Skin of body (tissue), 2 donors: Measurements from ENCODE around the gene KNDC1. TPM values are rescaled to one million over a fixed set of nuclear protein-coding genes. Genes with fewer than 3 reads are reported as not detected.
A peak's percentile ranks its signal among the peaks of the same experiment; 100 is the strongest.
"Not testable (repeated sequence)": the region's sequence is repeated elsewhere in the genome, so short reads cannot be mapped to it uniquely, and the experiment has no call there.

Experiments used
- DNase-seq: peaks from one replicate; lab custom pipeline; 2025; lab: John Stamatoyannopoulos, UW
- total RNA-seq: library from RNA; depleted of rRNA; stranded (reverse); fragments of >200 nt; gene quantifications from one replicate; pipeline ENCODE4 v1.2.3, GENCODE V29; 2014

KNDC1 gene
- total RNA-seq, 1 donor from 2014 or later, result 1.1 TPM

DNA sequence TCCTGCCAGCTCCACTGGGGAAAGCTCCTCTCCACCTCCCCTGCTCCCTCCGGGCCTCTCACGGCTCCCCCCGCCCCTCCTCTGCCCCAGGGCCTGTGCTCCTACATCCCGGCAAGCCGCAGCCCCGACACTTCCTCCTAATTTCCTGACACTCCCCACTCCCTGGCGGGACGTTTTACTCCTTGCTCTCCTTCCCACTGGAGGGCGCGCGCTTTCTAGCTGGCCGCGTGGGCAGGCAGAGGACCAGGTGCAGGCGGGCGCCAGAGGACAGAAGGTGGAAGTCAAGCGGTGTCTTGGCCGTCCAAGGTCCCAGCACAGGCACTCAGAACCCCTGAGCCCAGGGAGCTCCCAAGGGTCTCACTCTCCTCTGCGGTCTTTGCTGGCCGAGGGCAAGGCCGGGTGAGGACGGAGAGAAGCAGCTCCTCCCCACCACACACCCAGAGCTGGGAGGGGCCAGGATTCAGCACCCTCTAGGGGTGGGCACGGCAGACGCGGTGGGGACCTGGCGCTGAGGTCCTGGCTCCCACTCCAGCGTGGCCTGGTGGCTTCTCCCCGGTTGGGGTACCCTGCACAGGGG is 97.6 kb downstream of the KNDC1 start:
- DNase-seq, result no peak

DNA sequence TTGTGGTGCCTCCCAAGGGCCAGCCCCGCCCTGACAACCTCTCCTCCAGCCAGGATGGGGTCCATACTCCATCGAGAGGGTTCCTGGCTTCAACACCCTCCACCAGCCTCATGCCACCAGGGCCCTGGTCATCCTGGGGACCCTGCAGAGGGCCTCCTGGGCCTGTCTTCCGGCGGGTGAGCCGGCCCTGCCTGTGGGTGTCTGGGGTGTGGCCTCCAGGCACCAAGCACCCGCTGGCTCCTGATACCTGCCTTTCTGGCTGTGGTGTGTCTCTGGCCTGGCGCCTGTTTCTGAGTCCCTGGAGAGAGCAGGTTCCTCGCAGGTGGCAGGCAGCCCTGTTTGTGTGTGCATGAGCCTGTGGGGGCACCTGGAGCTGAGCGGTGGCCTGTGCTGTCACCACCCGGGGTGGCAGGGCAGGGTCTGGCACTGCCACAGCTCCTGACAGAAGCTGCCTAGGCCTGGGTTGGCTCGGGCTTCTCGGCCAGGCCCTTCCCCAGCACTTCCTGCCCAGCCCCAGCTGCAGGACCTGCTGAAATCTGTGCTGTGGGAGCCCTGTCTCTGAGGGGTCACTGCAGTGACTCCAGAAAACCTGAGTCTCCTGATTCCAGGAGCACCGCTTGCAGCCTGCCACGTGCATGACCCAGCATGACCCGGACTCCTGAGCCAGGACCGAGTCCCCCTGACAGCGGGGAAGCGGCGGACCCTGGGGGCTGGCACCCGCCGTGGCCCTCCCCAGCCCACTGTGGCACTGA is 98.2 kb downstream of the KNDC1 start:
- no peak for DNase-seq

DNA sequence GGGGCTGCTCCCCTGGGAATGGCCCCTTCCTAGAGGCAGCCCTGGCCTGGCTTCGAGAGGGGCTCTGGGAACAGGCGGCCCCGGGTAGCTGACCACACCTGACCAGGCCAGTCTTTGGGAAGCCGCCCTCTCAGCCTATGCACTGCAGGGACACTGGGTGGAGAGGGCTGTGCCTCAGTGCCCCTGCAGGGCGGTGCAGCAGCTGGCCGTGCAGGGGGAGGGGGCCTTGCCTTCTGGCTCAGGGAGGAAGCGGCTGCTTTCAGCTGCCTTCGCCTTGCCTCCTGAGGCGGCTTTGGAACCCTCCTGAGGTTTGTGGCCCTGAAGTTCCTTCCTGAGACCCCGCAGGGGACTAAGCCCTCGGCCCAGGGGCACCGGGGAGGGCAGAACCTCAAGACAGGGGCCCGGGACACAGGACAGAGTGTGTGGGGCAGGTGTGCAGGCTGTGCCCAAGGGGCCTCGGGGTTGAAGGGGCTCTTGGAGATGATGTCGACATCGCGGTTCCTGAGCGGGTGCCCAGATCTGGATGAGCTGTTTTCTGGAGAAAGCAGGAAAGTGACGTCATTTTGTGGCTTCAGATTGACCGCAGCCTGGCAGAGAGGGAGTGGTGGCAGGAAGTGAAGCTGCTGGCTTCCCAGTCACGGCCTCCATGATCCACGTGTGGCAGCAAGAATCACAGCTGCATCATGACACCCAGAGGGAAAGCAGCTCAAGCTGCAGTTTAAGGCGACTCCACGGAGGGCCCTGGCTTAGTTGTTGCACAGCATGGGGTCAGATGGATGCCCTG is 99.0 kb downstream of the KNDC1 start:
- peak; percentile 71 for DNase-seq

DNA sequence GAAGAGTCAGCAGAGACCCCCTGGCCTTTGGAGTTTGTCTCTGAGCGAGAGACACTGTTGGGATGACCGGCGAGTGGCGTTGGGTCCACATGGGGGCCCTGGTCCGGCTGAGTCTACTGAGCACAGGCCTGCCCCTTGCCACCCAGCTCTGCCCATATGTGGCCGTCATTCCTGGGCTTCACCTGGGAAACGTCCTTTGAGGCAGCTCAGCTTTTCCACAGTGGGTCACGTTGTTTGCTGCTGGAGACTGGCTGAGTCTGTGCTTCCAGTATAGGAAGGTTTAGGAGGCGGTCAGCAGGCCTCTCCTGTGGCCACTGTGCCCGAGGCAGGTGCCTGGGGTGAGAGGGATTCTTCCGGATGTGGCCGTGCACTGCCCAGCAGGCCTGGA is 99.6 kb downstream of the KNDC1 start:
- DNase-seq, result no peak

DNA sequence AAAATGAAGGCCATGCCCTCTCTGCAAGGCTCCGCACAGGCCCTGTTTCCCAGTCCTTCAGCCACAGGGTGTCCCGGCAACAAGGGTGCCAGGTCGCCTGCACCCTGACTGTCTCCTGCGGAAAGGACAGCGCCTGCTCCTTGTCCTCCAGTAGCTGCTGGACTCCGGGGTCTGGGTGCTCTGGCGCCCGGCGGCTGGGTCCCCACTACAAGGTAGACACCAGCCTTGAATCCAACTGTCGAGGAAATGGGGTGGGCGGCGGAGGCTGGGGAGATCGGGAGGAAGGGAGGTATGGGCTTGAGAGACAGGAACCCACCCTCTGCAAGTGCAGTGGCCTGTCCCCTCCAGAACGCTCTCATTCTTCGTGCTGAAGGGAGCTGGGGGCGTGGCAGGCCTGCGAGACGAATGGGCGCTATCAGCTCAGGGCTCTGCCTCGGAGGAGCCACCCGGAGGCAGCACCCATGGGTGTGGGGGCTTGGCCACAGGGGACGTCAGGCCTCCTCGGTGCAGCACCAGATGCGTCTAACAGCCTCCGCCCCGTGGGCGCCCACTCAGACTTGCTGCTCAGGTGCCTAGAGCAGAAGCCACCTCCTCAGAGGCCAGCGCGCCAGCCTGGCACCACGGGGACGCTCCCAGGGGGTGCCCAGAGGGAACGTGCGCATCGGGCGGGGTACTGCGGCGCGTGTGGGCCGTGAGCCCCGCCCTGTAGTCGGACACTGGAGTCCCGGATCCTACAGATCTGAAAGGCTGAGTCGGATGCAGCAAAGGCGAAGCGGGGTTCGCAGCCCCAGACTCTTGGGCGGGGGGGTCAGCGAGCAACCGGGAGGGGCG is 101.1 kb downstream of the KNDC1 start:
- DNase-seq, result no peak

DNA sequence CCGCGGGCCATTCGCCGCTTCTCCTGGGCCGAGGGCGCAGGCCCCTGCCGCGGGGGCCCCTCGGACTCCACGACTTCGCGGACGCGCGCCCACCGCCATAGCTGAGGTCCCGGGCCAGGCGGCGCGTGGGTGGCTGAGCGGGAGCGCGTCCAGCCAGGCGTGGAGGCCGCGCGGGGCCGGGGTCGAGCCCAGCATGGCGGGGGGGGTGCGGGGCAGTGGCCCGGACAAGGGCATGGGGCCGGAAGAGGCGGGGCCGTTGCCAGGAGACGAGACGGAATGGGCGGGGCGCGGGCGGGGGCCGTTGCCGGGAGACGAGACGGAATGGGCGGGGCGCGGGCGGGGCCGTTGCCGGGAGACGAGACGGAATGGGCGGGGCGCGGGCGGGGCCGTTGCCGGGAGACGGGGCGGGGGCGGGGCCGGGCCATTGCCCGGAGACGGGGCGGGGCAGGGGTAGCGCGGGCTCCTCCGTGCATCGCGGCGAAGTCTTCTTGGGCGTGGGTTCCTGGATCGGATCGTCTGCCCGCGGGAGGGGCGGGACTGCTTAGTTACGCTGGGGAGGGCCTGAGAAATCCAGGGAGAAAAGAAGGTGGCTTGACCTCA is 101.8 kb downstream of the KNDC1 start:
- DNase-seq, result no peak

DNA sequence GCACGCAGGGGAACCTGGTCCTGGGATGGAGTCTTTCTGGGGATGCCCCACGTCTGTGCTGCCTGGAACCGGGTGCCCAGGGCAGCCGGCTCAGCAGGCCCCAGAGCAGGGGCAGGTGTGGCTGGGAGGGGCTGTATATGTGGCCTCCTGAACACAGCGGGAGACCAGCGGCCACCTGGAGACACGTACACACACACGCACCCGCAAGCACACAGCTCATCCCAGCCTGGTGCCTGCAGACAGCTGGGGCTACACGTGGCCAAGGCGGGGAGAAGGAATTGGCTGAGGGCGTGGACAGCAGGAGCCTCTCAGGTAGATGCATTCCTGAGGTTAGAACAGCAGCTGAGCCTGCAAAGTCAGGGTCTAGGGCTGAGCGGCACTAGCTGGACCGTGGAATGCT is 102.7 kb downstream of the KNDC1 start:
- no peak for DNase-seq

DNA sequence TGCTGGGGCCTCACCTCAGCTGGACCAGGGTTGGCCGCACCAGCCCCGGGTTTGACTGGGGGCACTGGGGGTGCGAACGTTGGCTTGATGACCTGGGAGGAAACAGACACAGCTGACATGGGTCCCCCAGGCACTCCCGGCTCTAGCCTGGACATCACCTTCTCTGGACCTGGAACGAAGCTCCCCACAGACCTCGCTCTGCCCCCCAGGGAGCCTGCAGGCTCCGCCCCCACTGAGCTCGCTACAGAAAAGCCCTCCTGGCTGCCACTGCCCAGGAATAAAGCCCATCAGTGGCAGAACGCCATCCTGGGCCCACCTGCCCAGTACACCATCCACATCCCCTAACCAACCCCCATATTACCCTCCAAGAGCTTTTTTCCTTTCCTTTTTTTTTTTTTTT is 103.7 kb downstream of the KNDC1 start:
- DNase-seq, result no peak

DNA sequence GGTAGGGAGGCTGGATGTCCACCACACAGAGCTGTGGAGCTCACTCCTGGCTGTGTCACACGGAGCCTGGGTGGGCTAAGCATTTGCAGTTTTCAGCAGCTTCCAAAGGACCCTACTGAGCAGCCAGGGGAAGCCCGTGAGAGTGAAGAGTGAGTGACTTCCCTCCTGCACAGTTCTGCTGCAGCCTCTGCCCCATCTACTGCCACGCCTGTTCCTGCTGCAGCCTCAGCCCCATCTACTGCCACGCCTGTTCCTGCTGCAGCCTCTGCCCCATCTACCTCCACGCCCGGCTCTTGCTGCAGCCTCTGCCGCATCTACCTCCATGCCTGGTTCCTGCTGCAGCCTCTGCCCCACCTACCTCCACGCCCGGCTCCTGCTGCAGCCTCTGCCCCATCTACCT is 104.4 kb downstream of the KNDC1 start:
- DNase-seq, result no peak

DNA sequence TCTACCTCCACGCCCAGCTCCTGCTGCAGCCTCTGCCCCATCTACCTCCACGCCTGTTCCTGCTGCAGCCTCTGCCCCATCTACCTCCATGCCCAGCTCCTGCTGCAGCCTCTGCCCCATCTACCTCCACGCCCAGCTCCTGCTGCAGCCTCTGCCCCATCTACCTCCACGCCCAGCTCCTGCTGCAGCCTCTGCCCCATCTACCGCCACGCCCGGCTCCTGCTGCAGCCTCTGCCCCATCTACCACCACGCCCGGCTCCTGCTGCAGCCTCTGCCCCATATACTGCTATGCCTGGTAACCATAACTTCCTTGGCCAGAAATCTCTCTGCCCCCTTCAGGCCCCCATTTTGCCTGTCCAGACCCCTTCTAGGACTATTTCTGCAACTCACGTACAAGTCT is 105.0 kb downstream of the KNDC1 start:
- not testable (repeated sequence) for DNase-seq

DNA sequence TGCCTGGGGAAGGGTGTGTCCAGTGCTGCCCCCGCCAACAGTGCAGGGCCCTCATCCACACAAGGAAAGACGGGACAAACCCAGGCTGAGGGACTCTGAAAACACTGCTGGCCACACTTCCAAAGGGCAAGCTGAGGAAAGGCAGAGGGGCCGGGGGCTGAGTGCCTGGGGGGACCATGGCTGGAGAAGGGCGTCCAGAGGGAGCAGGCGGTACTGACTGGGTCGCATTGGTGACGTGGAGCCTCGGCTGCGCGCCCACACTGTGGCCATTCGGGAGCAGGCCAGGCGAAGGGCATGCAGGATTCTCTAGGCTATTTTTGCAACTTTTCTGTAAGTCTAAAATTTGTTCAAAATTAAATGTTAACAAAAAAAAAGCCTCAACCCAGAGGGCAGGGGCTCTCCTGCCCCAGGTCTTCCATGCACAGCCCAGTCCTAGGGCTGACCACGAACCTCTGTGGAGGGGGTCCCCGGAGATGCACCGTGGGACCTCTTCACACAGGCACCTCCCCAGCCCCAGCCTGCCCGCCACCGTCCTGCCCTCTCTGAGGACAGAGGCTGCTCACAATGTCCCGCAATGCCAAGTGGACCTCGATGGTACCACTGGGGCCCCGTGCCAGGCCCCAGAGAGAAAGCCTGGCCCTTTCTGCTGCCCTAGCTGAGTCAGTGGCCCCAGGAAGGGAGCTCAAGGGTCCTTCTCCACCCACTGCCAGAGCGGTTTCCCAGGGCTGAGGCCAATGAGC is 106.2 kb downstream of the KNDC1 start:
- no peak for DNase-seq

DNA sequence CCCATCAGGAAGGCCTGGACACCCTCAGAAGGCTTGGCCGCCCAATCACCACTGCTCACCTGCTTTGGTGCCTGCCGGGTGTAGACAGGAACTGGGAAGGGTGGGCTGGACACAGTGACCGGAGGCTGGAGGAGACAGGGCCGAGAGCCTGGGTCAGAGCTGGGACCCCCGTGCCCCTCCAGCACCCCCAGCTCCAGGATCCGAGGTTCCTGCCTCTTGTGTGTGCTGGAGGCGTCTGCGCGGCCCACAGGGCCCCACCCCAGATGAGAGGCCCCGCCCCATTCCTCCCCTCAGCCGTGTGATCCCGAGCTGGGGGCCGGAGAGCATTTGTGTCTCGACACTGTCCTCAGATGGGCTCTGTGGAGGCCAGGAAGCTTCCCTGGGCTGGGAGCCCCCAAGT is 107.3 kb downstream of the KNDC1 start:
- no peak for DNase-seq

DNA sequence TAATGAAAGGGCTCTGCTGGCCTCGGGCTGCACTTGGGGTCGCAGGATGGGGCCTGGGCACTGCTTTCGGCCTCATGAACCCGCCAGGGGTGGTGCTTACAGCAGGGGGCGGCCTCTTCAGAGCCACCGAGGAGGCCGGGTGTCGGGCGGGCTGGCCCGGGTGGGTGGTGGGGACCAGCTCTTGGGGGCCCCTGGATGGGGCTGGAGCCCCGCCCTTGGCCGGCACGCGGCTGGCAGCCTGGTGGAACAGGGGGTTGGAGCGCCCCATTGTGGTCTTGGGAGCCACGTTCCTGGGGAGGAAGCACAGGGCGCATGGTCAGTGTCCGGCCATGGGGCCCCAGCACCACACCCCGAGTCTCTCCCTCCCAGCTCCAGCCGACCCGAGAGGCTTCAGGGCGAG is 107.8 kb downstream of the KNDC1 start:
- DNase-seq, result no peak

DNA sequence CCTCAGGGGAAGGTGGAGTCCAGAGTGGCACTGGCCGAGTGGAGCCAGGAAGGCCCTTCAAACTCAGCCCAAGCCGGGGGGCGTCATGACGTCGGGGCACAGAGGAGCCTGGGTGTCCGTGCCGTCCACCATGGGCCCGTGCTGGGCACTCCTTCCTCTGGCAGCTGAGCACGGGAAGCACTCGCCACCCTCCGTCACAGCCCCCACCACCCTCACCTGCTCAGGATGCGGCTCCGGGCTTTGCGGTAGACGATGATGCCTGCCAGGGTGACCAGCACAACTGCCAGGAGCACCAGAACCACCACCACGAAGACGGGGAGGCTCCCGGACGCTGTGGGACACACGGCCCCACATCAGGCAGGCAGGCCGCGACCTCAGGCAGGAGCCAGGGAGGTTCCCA is 108.5 kb downstream of the KNDC1 start:
- DNase-seq, result no peak

DNA sequence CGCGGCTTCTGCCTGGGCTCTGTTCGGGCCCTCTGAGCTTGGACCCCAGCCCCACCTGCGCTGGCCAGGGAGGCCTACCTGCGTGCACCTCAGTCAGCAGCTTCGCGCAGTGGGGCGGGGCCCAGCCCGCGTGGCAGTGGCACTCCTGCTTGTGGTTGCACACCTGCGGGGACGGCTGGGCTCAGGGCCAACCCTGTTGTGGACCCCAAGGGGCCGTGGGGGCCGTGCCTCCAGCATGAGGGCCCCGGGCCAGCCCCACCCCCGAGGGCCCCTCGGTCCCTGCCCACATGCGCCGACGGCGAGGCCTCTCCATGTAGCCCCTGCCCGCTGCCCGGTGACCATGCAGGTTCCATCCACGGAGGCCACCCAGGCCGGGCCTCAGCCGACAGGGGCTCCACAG is 109.3 kb downstream of the KNDC1 start:
- DNase-seq, result no peak

DNA sequence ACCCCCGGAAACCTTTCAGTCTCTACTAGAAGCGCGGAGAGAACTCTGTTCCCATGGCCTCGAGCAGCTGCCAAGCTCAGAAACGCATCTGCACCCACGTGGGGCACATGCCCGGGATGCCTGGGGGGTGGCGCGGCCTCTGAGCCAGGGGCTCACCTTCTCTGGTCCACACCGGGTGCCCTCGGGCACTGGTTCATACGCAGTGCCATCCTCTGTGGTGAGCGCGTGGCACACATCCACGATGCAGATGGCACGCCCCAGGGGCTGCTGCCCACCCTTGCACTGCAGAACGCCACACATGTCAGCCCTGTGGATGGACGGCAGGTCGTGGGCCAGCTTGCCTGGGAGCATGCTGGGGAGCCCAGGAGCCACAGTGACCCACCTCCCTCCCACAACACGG is 110.2 kb downstream of the KNDC1 start:
- no peak for DNase-seq

DNA sequence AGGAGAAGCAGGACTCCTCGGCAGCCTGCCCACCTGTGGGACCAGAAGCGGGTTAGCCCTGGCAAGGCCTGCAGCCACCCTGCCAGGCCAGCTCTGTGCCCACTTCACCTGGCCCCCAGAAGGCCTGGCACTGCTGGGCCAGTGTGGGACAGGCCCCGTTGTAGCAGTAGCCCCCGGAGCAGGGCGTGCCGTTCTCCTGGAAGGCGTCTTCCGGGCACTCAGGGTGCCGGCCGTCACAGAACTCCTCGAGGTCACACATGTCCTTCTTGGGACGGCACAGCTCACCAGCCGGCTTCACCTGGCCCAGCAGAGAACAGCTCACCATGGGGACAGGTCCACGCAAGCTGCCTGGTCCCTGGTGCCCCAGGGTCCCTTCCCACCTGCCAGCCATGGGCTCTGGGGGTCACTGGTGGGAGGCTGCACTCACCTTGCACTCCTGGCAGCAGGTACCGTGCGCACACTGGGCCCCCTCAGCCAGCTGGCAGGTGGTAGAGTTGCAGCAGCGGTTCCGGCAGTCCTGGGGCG is 110.8 kb downstream of the KNDC1 start:
- no peak for DNase-seq

DNA sequence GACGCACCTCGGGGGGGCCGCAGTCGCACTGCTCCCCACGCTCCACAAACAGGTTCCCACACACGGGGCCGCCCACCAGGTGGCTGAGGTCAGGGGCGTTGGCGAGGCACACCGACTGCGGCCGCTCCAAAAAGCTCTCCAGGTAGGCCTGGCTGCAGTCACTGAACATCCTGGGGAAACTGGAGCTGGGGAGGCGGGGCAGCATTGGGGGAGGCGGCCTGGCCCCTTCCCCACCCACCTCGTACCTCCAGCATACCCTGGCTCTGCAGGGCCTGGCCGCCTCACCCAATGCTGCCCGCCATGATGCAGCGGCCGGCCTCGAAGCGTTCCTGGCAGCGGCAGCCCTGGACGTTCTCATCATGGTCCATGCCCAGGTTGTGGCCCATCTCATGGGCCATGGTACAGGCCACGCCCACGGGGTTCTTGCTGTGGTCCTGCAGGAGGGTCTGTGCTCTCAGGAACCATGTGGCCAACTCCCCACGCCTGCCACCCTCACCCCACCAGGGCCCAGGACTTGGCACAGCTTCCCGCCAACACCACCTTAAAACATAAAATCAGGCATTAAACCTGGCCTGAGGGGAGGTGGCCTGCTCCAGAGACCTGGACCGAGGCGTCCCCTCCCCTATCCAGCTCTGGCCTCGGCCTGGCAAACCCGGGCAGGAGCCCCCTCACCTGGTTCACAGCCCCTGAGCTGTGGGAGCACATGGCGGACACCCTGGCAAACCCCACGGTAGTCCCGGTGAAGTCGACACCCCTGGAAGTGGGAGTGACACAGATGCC is 111.7 kb downstream of the KNDC1 start:
- DNase-seq, result no peak

DNA sequence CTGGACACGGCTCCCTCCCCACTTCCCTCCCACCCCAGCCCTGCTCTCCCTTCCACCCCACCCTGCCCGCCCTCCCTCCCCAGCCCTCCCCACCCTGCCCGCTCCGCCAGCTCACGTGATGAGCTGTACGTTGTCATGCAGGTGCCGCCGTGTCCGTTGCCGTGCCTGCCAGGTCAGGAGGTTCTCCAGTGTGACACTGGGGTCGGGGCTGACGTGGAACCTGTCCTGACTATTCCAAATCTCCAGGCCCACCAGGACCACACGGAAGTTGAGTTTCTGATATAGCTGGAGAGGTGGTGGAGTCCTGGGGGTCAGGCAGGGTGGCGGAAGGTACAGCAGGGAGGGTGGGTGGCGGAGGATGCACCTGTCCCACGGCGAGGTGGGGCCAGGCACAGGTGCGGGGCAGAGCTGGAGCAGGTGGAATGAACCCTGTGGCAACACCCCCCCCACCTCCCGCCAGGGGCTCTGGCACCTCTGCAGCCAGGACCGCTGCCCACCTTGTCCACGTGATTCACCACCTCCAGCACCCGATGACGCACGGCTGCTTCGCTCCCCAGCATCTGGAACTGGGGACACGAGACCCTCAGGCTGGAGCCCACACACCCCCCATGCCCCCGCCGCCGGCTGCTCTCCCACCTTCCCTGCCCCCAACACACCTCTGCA is 112.4 kb downstream of the KNDC1 start:
- DNase-seq, result no peak
